ENCODE results near the gene KLHL1.

Gene KLHL1

DNA sequence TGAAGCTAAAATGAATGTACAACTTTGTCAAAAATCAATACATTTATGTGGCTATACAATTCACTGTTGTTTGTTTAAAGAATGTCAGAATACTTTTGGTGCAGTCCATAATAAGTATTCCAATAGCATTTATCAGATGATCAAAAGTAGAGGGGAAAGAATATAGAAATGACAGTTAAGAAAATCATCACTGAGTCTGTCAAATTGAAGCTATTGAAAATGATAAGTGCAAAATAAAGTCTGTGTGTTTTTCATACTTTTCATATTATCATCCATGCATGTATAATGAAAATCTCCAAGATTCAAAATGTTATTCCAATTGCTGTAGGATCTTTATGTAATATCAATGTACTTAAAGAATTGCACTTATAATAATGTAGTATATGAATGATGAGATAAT, 93.9 kb downstream of the KLHL1 start:
- DNase-seq (ENCODE audit: low spot score): no peak

DNA sequence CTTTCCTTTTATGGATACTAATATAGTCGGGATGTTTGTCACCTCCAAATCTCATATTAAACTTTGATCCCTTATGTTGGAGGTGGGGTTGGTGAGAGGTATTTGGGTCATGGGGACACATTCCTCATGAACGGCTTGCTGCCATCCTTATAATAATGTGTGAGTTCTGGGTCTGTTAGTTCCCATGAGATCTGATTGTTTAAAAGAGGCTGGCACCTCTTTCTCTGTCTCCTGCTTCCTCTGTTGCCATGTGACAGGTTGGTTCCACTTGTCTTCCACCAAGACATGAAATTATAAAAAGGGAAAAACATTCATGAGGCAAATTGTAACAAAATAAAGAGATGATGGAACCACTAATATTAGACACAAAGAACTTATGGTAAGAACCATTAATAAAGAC, 108.4 kb downstream of the KLHL1 start:
- DNase-seq (ENCODE audit: low spot score): no peak

DNA sequence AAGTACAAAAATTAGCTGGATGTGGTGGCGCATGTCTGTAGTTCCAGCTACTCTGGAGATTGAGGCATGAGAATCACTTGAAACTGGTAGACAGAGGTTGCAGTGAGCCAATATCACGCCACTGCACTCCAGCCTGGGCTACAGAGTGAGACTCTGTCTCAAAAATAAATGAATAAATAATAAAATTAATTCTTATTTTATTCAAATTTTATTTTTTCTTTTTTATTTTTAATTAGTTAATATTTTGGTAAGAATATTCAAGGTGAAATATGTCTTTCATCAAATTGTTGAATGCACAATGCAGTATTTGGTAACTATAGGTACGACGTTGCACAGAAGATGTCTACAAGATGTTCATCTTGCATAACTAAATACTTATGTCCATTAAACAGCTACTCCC, 111.2 kb downstream of the KLHL1 start:
- no peak for DNase-seq (ENCODE audit: low spot score)

DNA sequence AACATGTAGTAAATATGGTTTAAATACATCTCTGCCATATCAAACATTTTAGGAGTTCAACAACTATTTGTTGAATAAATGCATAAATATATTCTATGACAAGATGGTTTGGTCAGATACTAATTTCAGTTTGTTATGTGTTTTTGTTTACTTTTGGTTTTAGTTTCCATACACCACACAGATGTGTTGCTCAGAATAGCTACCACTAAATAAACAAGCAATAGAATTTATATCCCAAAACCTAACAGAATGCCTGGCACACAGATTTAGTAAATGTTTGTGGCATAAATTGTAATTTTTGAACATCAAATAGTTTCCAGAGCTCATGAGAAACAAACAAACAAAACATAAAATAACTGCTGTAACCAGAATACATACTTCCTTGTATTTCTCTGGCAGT, 127.5 kb downstream of the KLHL1 start:
- DNase-seq (ENCODE audit: low spot score): no peak

DNA sequence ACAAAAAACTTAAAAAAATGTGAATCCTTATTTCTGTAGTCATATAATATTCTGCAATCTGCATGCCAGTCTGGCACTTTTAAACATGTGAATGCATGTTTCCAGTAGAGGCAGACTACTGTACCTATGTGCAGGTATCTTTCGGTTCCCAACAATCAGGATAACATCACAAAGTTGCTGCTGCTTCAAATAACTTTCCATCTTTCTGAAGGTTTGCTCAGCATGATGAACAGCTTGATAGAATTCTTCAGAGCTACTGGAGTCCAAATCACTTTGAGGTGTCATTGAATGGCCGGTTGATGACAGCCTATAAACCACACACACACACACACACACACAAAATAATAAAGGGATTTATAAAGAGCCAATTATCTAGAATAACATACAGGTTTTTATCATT, 132.8 kb downstream of the KLHL1 start:
- DNase-seq (ENCODE audit: low spot score): no peak

DNA sequence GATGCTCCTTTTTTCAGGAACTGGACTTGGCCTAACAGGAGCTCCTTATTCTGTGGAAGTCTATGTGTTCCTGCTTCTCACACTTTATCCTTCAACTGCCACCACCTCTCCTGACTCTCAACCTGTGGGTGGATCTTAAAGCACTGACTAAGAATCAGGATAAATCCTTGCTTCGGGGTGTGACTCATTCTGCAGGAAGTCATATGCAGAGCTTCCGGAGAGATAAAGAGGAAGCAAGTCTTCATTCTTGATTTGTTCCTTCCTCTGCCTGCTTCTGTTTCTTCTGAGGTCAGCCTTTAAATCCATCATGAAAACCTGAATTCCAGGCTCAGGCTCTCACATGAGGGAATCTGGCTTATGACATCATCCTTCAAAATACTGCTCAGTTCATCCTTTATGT, 137.7 kb downstream of the KLHL1 start:
- DNase-seq (ENCODE audit: low spot score): peak; percentile 7

DNA sequence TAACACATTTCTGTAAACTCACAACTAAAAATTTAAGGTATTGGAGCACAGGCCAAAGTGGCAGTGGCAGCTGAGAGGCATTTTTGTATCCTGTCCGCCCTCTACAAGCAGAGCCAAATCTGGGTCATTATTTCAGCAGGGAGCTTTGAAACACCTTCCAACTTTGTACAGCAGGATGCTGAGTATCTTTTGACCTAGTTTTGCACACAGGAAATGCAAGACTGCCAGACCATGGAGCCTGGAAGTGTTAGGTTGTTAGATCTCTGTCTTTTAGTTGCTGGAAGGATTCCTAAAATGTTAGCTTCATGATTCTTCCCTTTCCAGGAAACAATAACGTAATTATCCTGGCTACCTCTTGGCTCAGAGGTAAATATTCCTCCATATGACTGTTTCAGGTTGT, 149.2 kb downstream of the KLHL1 start:
- peak; percentile 11 for DNase-seq (ENCODE audit: low spot score)

DNA sequence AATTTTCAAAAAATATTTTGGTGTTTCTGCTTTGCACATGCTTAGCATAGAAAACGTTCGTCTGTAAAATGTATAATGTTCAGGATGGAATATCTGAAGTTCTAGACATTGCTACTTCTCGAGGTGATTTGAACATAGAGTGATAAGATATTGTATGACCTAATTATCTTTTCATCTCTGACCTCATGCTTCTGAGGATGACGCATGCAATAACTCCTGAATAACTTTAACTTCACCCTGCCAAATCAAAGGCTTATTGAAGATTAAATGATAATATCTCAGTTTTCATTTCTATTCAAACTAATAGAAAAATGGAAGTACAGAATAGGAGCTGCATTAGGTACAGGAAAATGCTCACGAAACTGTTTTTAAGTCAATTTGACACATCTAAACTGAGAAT, 151.4 kb downstream of the KLHL1 start:
- DNase-seq (ENCODE audit: low spot score): no peak

DNA sequence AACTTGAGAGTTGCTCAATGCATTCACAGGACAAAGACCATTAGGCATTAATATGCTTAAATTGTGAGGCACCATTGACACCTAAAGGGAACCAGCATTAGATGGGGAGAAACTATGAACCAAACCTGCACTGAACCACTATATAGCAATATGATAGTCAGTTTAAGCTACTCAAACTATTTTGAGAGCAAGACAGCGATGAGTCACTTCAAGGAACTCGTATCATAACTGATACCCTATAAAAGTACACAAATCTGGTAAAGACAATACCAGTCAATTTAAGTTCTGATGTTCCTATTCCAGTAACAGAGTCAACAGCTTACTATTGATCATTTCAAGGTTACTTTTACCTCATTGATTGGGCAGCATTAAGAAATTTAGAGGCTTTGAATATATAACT, 151.9 kb downstream of the KLHL1 start:
- DNase-seq (ENCODE audit: low spot score): no peak

DNA sequence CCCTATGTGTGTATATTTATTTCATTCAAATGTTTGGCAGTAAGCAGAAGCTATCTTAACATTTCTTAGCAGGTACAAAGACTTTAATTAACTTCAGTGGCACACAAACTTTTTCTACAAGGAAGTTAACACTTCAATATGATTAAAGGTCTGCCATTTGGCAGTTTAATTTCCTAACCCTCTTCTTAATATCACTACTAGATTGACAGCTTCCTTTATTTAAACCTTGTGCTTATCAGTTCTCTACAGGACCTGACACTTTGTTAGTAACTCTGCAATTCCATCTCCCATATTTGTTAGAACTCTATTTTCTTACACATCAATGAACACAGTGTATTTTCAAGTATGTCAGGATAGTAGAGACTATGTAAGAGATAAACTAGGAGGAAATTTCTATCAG, 153.0 kb downstream of the KLHL1 start:
- DNase-seq (ENCODE audit: low spot score): no peak

DNA sequence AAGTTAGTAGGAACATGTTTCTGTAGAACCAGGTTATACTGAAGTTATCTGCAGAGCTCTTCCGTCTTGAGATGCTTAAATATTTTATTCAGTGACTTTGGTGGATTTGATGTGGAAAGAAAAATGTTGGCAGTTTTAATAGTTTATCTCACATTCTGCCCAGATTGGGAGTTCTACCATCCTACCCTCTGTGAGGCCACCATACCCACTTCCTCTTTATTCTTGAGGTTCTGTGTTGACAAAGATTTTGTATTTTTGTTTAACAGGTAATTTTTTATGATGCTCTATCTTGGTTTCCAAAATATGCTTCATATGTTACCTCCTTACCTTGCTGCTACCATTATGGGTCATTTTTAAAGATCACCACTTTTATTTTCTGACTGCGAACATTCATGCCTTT, 156.8 kb downstream of the KLHL1 start:
- DNase-seq (ENCODE audit: low spot score): no peak

DNA sequence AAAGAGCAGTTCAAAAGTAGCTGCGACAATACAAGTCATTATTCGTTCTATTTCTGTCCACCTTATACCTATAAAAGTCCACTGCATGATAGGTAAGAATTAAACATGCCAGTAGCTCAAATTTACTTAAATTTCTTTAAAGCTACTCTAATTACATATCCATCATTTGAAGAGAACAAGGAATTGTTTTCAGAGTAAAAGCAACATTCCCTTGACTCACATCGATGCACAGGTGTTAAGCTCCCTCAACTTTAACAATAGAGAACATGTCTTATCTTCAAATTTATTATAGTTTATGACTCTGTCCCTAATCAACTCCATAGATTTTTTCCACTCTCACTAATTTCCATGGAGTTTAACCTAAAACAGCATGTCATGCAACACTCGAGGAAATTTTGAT, 158.1 kb downstream of the KLHL1 start:
- no peak for DNase-seq (ENCODE audit: low spot score)

DNA sequence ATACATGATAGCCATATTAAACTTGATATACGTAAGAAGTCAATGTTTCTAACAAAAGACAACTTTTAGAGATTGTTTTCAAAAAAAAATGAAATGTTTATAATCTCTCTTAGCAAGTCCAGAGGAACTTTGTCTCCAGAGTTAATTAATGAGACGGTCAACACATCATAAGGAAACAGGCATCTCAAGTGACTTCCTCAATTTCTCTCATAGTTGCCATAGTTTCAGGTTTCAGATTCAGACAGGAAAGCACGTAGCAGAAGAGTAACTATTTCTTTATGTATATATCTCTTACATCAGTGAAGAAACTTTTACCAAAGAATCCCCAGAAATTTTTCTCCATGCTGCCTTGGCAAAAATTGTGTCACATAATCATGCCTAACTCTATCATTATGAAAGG, 160.2 kb downstream of the KLHL1 start:
- DNase-seq (ENCODE audit: low spot score): no peak

DNA sequence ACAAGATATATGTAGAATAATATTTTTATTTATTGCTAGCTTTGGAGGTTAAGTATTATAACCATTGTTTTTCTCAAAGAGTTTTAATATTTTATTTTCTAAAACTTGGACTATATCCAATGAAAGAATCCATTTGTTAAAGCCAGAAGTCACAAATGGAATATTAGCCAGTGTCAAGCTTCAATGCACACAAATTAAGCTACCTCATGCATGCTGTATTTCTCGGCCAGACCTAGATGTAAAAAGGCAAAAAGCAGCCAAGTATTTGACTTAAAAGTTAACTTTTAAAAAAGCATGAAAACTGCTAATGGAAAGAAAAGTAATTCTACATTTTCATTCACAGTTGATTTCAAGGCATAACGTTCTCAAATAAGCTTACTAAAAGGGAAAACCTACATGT, 160.7 kb downstream of the KLHL1 start:
- DNase-seq (ENCODE audit: low spot score): no peak

DNA sequence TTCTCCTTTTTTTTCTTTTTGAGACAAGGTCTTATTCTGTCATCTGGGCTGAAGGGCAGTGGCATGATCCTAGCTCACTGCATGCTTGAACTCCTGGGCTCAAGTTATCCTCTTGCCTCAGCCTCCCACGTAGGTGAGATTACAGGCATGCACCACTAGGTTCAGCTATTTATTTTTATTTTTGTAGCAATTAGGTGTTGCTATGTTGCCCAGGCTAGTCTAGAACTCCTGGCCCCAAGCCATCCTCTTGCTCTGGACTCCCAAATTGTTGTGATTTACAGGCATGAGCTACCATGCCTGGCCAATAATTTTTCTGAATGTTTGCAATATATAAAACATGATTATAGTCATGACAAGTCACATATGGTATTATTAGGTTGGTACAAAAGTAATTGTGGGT, 161.7 kb downstream of the KLHL1 start:
- DNase-seq (ENCODE audit: low spot score): no peak

DNA sequence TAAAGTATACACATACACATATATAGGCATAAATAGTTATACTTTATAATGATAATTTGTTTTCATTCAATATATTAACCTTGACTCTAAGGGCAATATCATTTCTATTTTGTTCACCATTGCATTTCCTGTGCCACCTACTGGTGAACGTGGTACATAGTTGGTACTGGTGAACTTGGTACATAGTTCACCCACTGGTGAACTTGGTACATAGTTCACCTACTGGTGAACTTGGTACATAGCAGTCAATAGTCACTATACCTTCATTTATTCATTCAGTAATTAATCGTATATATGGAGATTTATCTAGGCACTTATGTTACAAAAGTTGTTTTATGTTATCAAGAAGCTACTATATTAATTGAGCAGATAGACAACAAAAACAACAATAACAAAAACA, 173.2 kb downstream of the KLHL1 start:
- no peak for DNase-seq (ENCODE audit: low spot score)

DNA sequence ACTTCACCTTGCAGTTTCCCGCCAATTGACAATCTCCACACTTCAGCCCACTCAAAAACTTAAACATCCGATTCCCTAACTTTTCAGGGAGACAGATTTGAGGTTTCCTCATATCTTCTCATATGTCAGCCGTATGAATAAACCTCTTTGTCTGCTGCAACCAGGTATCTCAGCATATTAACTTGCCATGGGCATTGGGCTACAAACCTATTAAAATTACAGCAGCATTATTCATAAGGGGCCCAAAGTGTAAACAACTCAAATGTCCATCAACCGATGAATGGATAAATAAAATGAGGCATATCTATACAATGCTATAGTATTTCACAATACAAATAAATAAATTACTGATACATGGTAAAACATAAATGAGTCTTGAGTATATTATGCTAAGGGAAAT, 180.0 kb downstream of the KLHL1 start:
- no peak for DNase-seq (ENCODE audit: low spot score)

DNA sequence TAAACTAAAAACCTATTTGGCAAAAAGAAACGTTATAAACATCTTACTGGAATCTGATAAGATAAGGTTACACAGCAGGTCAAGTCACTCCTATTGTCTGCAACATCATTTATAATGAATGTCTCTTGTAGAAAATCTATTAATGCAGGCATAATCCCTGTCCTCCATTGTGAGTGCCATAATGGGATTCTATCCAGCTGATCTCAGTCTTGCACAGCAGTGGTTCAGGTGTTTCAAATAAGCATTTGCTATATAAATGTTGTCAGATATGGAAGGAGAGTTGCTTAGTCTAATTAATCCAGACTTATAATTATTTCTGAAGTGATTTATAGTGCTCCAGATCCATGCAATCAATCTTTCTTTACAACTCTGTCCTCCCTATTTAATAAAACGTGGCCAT, 187.1 kb downstream of the KLHL1 start:
- DNase-seq (ENCODE audit: low spot score): no peak

DNA sequence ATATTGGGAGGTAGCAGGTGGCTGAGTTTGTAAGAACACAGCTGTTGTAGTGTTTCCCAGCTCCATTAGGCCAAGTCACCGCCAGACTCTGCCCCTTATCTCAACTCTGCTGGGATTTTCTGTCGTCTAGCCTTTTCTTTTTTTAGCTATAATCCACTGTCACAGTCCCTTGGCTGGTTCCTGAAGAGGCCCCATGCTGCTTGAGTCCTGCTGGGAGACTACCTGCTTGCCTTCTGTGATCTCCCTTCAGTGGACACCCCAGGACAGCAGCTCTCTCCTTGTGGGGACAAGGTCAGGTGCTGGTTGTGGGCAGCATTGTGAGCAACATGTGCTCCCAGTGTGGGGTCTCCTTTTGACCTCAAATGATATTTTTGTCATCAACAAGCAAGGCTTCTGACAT, 195.6 kb downstream of the KLHL1 start:
- no peak for DNase-seq (ENCODE audit: low spot score)

DNA sequence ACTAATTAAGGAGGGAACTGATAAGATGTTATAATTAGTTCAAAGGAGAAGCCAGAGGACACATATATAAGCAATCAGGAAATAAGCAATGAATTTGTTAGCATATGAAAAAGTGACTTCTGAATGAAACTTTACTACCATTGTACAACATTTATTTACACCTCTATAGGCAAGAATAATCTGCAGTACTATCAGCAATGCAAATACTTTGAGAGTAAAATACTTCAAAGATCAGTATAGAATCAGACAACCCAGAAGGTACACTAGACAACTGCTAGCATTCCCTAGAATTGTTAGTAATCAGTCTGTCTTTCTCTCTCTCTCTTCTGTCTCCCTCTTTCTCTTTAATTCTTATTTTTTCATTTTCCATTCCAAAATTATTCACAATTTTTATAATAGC, 197.5 kb downstream of the KLHL1 start:
- no peak for DNase-seq (ENCODE audit: low spot score)

DNA sequence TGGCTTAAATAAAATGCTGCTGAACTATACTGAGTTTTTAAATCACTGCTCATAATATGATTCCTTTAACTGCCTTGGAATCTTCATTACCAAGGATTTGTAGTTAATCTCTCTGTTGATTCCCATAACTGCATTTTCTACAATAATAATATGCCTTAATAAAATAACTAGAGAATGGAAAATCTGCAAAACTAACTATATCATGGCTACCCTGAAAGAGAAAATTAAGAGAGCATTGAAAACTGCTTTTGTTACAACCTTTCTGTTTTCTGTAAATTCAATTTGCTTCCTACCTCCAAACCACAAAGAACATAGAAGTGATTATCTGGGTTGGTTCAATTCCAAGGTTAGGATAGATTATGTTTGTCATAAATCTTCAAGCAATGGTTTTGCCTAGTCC, 203.5 kb downstream of the KLHL1 start:
- DNase-seq (ENCODE audit: low spot score): no peak

DNA sequence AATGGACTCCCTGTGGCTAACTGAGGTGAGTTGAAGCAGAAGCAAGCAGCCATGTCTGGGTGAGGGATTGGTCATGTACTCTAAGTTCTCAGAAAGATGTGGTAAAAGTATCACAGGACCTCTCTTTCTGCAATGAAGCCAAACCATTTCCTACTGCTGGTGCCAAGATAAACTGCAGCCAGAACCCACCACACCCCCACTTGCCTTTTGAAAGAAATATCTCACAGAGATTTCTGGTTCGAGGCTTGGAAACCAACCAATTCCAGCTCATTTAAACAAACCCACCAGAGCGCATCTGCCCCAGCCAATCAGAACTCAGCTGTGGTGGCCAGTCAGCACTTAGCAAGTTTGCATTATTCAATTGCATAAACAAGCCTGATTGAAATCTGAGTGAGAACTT, 205.2 kb downstream of the KLHL1 start:
- no peak for DNase-seq (ENCODE audit: low spot score)

DNA sequence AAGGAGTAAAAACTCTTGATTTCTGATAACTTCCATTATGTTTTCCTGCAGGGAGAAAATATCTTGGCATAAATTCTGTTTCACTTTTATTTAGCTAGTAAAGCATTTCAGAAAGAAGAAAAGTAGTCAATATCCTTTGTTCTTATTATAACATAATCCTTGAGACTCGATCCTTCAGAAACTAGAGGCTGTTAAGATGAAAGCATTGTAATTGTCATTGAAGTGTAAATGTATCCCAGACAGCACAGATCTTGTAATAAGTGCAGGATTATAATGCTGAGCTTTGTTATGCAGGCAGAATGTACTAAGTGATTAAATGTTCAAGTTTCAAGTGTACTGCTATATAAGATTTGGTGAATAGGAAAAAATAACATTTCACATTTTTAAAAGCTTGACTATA, 225.8 kb downstream of the KLHL1 start:
- no peak for DNase-seq (ENCODE audit: low spot score)

DNA sequence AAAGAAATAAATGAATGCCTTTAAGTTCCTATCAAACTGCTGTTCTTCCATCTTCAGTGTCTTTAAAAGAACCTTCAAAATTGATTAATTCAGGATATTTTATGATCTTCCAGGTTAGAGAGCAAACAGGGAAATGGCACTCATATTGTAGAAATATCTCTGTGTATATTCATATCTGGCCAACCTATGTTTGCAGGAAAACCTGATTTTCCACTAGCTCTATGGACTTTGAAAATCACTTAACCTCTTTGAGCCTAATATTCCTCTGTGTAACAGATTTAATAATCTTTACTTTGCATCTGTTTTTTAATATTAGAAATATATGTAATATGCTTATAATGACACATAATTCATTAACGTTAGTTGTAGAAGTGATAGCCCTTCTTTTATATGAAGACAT, 228.3 kb downstream of the KLHL1 start:
- no peak for DNase-seq (ENCODE audit: low spot score)

DNA sequence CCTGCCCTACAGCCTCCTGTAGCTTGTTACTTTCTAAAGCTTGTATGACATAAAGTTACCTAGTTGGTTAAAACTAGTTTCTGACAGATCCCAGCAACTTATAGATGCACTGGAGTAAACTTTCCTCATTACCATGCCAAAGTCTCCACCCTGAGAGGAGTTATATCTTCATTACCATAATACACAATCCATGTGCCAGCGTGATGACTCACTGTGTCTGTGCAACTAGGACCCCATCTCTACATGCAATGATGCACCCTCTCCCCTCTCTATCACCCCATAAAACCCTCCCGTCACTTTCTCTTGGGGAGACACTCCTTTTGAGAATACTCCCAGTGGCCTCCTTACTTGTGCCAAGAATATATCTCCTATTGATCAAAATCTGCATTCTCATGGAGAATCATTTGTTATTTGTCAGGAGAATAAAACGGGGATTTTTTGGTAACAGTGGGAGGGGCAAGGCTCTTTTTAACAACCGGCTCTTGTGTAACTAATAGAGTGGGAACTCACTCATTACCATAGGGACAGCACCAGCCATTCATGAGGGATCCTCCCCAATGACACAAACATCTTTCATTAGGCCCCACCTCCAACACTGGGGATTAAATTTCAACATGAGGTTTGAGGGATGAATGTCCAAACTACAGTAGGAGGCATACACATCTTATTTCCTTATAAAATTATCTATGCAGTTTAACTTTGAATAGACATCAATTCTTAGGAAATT, 235.8 kb downstream of the KLHL1 start:
- DNase-seq (ENCODE audit: low spot score): no peak

Data from iPS-NIHi11 (cell line).